ENCODE results near the gene ZNF480. TPM values are rescaled to one million over a fixed set of nuclear protein-coding genes. Genes with fewer than 3 reads are reported as not detected.

The ZNF480 gene
- total RNA-seq, 1 experiment from 2014 or later, result 11.5 TPM

- TF ChIP-seq MAX (IDR thresholded peaks at IDR 0.05) (no peak), EGR1 (IDR thresholded peaks at IDR 0.05; ENCODE audit: low read depth) (no peak), JUND (IDR thresholded peaks at IDR 0.05) (no peak), ZFX (IDR thresholded peaks at IDR 0.05) (no peak), RAD21 (IDR thresholded peaks at IDR 0.05; ENCODE audit: low read depth) (no peak), ZBTB33 (IDR thresholded peaks at IDR 0.05; ENCODE audit: extremely low read depth, insufficient replicate concordance, low read length) (no peak), FOSL1 (IDR thresholded peaks at IDR 0.05; ENCODE audit: low read depth) (no peak), ATF3 (IDR thresholded peaks at IDR 0.05) (no peak), POLR2A (IDR thresholded peaks at IDR 0.05; ENCODE audit: borderline replicate concordance, extremely low read depth, insufficient read depth, insufficient read length) (no peak), ZNF274 (IDR thresholded peaks at IDR 0.05; ENCODE audit: low read depth, low read length) (no peak)
These were observed 38.8 kb downstream of the ZNF480 start (continued) for GRCh38 chr19:52335768-52336116.

- Histone ChIP-seq H3K36me3 (ENCODE audit: control insufficient read depth in 1 of 2, insufficient read depth in 2 of 2, low read length in 2 of 2) (no peaks in the 10 kb centered on the region), H3K9ac (ENCODE audit: low read length) (no peak within 1 kb of the TSS), H3K4me1 (ENCODE audit: control insufficient read depth in 1 of 2, insufficient read depth in 2 of 2, low read length in 2 of 2) (no peaks in the 10 kb centered on the region), H3K9me2 (ENCODE audit: insufficient read depth) (no peaks in the 10 kb centered on the region), H3K27me3 (ENCODE audit: insufficient read depth, low read length) (no peaks in the 10 kb centered on the region), H3K4me3 (replicated peaks in 1 of 2; ENCODE audit: low read depth in 1 of 2, low read length in 2 of 2) (no peak within 1 kb of the TSS), H3K27ac (ENCODE audit: low read depth, low read length) (no peak within 1 kb of the TSS), H3K4me2 (ENCODE audit: low read length) (no peak within 1 kb of the TSS), H3K79me2 (ENCODE audit: insufficient read depth, low read length) (no peaks in the 10 kb centered on the region), H2AFZ (ENCODE audit: low read depth, low read length, poor library complexity, severe bottlenecking) (no peak within 1 kb of the TSS), H4K20me1 (ENCODE audit: insufficient read depth) (no peaks in the 10 kb centered on the region), H3K9me3 (ENCODE audit: control insufficient read depth in 1 of 2, insufficient read depth in 1 of 2, low read depth in 1 of 2, low read length in 2 of 2) (peaks cover 12 to 22% of the 10 kb centered on the region in 2 experiments; a peak in 2 of 4 replicates)
- no peak for ATAC-seq
- ChIA-PET CTCF (no interaction called here), RAD21 (ENCODE audit: low non-redundant PET in 1 of 2, low total read pairs in 2 of 2, uncharacterized antibody in 2 of 2, unreplicated experiment in 2 of 2) (no interaction called here), POLR2A (no interaction called here)
- DNase-seq (ENCODE audit: low read depth, low spot score), result no peak
- no peak for TF ChIP-seq RAD21 (IDR thresholded peaks at IDR 0.05; ENCODE audit: low read depth)
- TF ChIP-seq POLR2A (IDR thresholded peaks at IDR 0.05; ENCODE audit: borderline replicate concordance, extremely low read depth, insufficient read depth, insufficient read length), result no peak
- TF ChIP-seq YY1 (IDR thresholded peaks at IDR 0.05; ENCODE audit: extremely low read depth, insufficient replicate concordance, low read depth, low read length), result no peak
- BruUV-seq (replicated peaks), result no TSS peak
- intact Hi-C loops (cut with micrococcal nuclease), result no loop called here
These were observed 39.3 kb downstream of the ZNF480 start, which contains the start of gene ZNF610 for GRCh38 chr19:52336117-52336790. Gene ZNF610, plus strand, starts transcription at chr19:52336243. Its CDS starts 12,930 bp downstream, at chr19:52349173.

All from HCT116 (cell line).